ENCODE data around the gene NPC2. TPM values are rescaled to one million over a fixed set of nuclear protein-coding genes. Genes with fewer than 3 reads are reported as not detected.

Gene NPC2
- polyA plus RNA-seq, 4 donors, result 106 to 504 (median 209) TPM

- 75 to 85% (median 77%) methylated on average over 12 of the region's 12 CpGs for WGBS, 3 donors
- DNase-seq, result no peak
- no peaks in the 10 kb centered on the region for H3K9me3 ChIP-seq (ENCODE audit: control insufficient read depth in 2 of 2, insufficient read depth in 1 of 2, low read depth in 1 of 2, low read length in 1 of 2)
- peaks cover 0 to 2% (median 0%) of the 10 kb centered on the region in 3 donors for H3K27me3 ChIP-seq (ENCODE audit: control insufficient read depth in 3 of 3, insufficient read depth in 3 of 3, low read length in 3 of 3)
- H3K27ac ChIP-seq (ENCODE audit: low read depth in 1 of 3, low read length in 2 of 3), result no peak overlapping the region
- H3K4me1 ChIP-seq (ENCODE audit: control insufficient read depth in 3 of 3, insufficient read depth in 2 of 3, low read depth in 1 of 3, low read length in 2 of 3), result no peaks in the 10 kb centered on the region
- peaks cover 0 to 2% (median 0%) of the 10 kb centered on the region in 3 donors for H3K36me3 ChIP-seq (ENCODE audit: control insufficient read depth in 3 of 3, insufficient read depth in 2 of 3, low read depth in 1 of 3, low read length in 3 of 3)
- no peak overlapping the region for H3K4me3 ChIP-seq (ENCODE audit: low read depth in 1 of 3, low read length in 3 of 3)
- no peak for FAIRE-seq
Measured at GRCh38 chr14:74516451-74517160, 23.5 kb upstream of the NPC2 start.

DNA sequence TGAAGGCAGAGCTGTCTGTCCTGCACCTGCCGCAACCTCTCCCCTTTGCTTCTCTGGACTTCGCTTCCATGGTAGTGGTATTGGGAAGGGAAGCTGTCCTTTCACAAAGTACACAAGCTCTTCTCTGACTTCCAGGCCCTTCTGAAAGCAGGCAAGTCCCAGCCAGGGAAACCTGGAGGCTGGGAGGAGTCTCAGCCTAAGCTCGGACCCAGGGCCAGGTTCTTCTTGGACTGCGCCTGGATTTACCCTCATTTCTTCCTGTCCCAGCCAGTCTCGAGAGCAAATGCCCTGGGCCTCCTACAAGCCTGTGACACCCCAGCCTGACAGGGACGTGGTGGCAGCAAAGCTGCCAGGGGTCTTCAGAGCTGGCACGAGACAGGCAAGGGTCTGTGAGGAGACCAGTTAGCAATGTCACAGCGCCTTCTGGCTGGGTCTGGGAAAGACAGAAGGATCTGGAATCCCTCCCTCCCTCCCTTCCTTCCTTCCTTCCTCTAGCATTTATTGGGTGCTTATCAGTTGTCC, 22.8 kb upstream of the NPC2 start:
- no peak for FAIRE-seq

GRCh38 chr14:74514471-74514941, 21.4 kb upstream of the NPC2 start:
- H3K4me3 ChIP-seq (ENCODE audit: low read depth in 1 of 3, low read length in 3 of 3), result no peak overlapping the region
- DNase-seq (peak in 1 of 2 donors; percentile 9), FAIRE-seq (no peak)
- peaks cover 0 to 9% (median 0%) of the 10 kb centered on the region in 3 donors for H3K27me3 ChIP-seq (ENCODE audit: control insufficient read depth in 3 of 3, insufficient read depth in 3 of 3, low read length in 3 of 3)
- peaks cover 0 to 2% (median 0%) of the 10 kb centered on the region in 3 donors for H3K36me3 ChIP-seq (ENCODE audit: control insufficient read depth in 3 of 3, insufficient read depth in 2 of 3, low read depth in 1 of 3, low read length in 3 of 3)
- no peaks in the 10 kb centered on the region for H3K9me3 ChIP-seq (ENCODE audit: control insufficient read depth in 2 of 2, insufficient read depth in 1 of 2, low read depth in 1 of 2, low read length in 1 of 2)
- H3K27ac ChIP-seq (ENCODE audit: low read depth in 1 of 3, low read length in 2 of 3), result peak overlapping the region in 1 of 3 donors; percentile 49
- 31 to 47% (median 41%) methylated on average over 13 of the region's 13 CpGs for WGBS, 3 donors
- H3K4me1 ChIP-seq (ENCODE audit: control insufficient read depth in 3 of 3, insufficient read depth in 2 of 3, low read depth in 1 of 3, low read length in 2 of 3), result no peaks in the 10 kb centered on the region

More for the DNA sequence above, 22.8 kb upstream of the NPC2 start:
- H3K36me3 ChIP-seq (ENCODE audit: control insufficient read depth in 3 of 3, insufficient read depth in 2 of 3, low read depth in 1 of 3, low read length in 3 of 3), result peaks cover 0 to 2% (median 0%) of the 10 kb centered on the region in 3 donors
- H3K27me3 ChIP-seq (ENCODE audit: control insufficient read depth in 3 of 3, insufficient read depth in 3 of 3, low read length in 3 of 3), result peaks cover 0 to 9% (median 0%) of the 10 kb centered on the region in 3 donors
- no peak overlapping the region for H3K27ac ChIP-seq (ENCODE audit: low read depth in 1 of 3, low read length in 2 of 3)
- WGBS, 3 donors, result 78 to 83% (median 79%) methylated on average over 7 to 8 of the region's 8 CpGs
- no peaks in the 10 kb centered on the region for H3K9me3 ChIP-seq (ENCODE audit: control insufficient read depth in 2 of 2, insufficient read depth in 1 of 2, low read depth in 1 of 2, low read length in 1 of 2)
- no peak for DNase-seq
- H3K4me1 ChIP-seq (ENCODE audit: control insufficient read depth in 3 of 3, insufficient read depth in 2 of 3, low read depth in 1 of 3, low read length in 2 of 3), result no peaks in the 10 kb centered on the region
- H3K4me3 ChIP-seq (ENCODE audit: low read depth in 1 of 3, low read length in 3 of 3), result no peak overlapping the region

- FAIRE-seq (no peak), DNase-seq (no peak)
- Histone ChIP-seq H3K4me3 (ENCODE audit: low read depth in 1 of 3, low read length in 3 of 3) (no peak overlapping the region), H3K4me1 (ENCODE audit: control insufficient read depth in 3 of 3, insufficient read depth in 2 of 3, low read depth in 1 of 3, low read length in 2 of 3) (no peaks in the 10 kb centered on the region), H3K9me3 (ENCODE audit: control insufficient read depth in 2 of 2, insufficient read depth in 1 of 2, low read depth in 1 of 2, low read length in 1 of 2) (no peaks in the 10 kb centered on the region), H3K27ac (ENCODE audit: low read depth in 1 of 3, low read length in 2 of 3) (no peak overlapping the region), H3K27me3 (ENCODE audit: control insufficient read depth in 3 of 3, insufficient read depth in 3 of 3, low read length in 3 of 3) (peaks cover 0 to 12% (median 0%) of the 10 kb centered on the region in 3 donors), H3K36me3 (ENCODE audit: control insufficient read depth in 3 of 3, insufficient read depth in 2 of 3, low read depth in 1 of 3, low read length in 3 of 3) (peaks cover 0 to 2% (median 0%) of the 10 kb centered on the region in 3 donors)
- 80 to 82% (median 81%) methylated on average over 9 to 10 of the region's 10 CpGs for WGBS, 3 donors
Measured at GRCh38 chr14:74511966-74512830, 19.1 kb upstream of the NPC2 start.

- Histone ChIP-seq H3K4me1 (ENCODE audit: control insufficient read depth in 3 of 3, insufficient read depth in 2 of 3, low read depth in 1 of 3, low read length in 2 of 3) (no peaks in the 10 kb centered on the region), H3K36me3 (ENCODE audit: control insufficient read depth in 3 of 3, insufficient read depth in 2 of 3, low read depth in 1 of 3, low read length in 3 of 3) (peaks cover 0 to 2% (median 0%) of the 10 kb centered on the region in 3 donors), H3K4me3 (ENCODE audit: low read depth in 1 of 3, low read length in 3 of 3) (no peak overlapping the region), H3K27me3 (ENCODE audit: control insufficient read depth in 3 of 3, insufficient read depth in 3 of 3, low read length in 3 of 3) (peaks cover 0 to 12% (median 0%) of the 10 kb centered on the region in 3 donors), H3K9me3 (ENCODE audit: control insufficient read depth in 2 of 2, insufficient read depth in 1 of 2, low read depth in 1 of 2, low read length in 1 of 2) (no peaks in the 10 kb centered on the region), H3K27ac (ENCODE audit: low read depth in 1 of 3, low read length in 2 of 3) (no peak overlapping the region)
- no peak for FAIRE-seq
- no peak for DNase-seq
- WGBS, 3 donors, result 68 to 80% (median 73%) methylated on average over 10 of the region's 10 CpGs
Measured at GRCh38 chr14:74510959-74511409, 17.9 kb upstream of the NPC2 start.

GRCh38 chr14:74510223-74510931, 17.3 kb upstream of the NPC2 start:
- H3K4me1 ChIP-seq (ENCODE audit: control insufficient read depth in 3 of 3, insufficient read depth in 2 of 3, low read depth in 1 of 3, low read length in 2 of 3), result no peaks in the 10 kb centered on the region
- no peaks in the 10 kb centered on the region for H3K9me3 ChIP-seq (ENCODE audit: control insufficient read depth in 2 of 2, insufficient read depth in 1 of 2, low read depth in 1 of 2, low read length in 1 of 2)
- H3K27ac ChIP-seq (ENCODE audit: low read depth in 1 of 3, low read length in 2 of 3), result no peak overlapping the region
- peaks cover 0 to 2% (median 0%) of the 10 kb centered on the region in 3 donors for H3K36me3 ChIP-seq (ENCODE audit: control insufficient read depth in 3 of 3, insufficient read depth in 2 of 3, low read depth in 1 of 3, low read length in 3 of 3)
- 71 to 79% (median 73%) methylated on average over 21 of the region's 21 CpGs for WGBS, 3 donors
- FAIRE-seq (no peak), DNase-seq (no peak)
- no peak overlapping the region for H3K4me3 ChIP-seq (ENCODE audit: low read depth in 1 of 3, low read length in 3 of 3)
- peaks cover 0 to 12% (median 0%) of the 10 kb centered on the region in 3 donors for H3K27me3 ChIP-seq (ENCODE audit: control insufficient read depth in 3 of 3, insufficient read depth in 3 of 3, low read length in 3 of 3)

- peaks cover 0 to 12% (median 0%) of the 10 kb centered on the region in 3 donors for H3K27me3 ChIP-seq (ENCODE audit: control insufficient read depth in 3 of 3, insufficient read depth in 3 of 3, low read length in 3 of 3)
- FAIRE-seq, result no peak
- H3K9me3 ChIP-seq (ENCODE audit: control insufficient read depth in 2 of 2, insufficient read depth in 1 of 2, low read depth in 1 of 2, low read length in 1 of 2), result no peaks in the 10 kb centered on the region
- H3K4me1 ChIP-seq (ENCODE audit: control insufficient read depth in 3 of 3, insufficient read depth in 2 of 3, low read depth in 1 of 3, low read length in 2 of 3), result no peaks in the 10 kb centered on the region
- H3K4me3 ChIP-seq (ENCODE audit: low read depth in 1 of 3, low read length in 3 of 3), result no peak overlapping the region
- H3K36me3 ChIP-seq (ENCODE audit: control insufficient read depth in 3 of 3, insufficient read depth in 2 of 3, low read depth in 1 of 3, low read length in 3 of 3), result peaks cover 0 to 2% (median 0%) of the 10 kb centered on the region in 3 donors
- H3K27ac ChIP-seq (ENCODE audit: low read depth in 1 of 3, low read length in 2 of 3), result no peak overlapping the region
- 89 to 92% (median 89%) methylated on average over 10 of the region's 10 CpGs for WGBS, 3 donors
- DNase-seq, result no peak
Measured at GRCh38 chr14:74509587-74510222, 16.6 kb upstream of the NPC2 start.
